Stromal cell of bone marrow (primary cell): ENCODE data around the gene ANKRD12.

Experiments used
- DNase-seq: peaks from one replicate; pipeline ENCODE4 v3.0.0-alpha.2; 2012; ENCODE audit warnings: low read depth

ANKRD12 gene

DNA sequence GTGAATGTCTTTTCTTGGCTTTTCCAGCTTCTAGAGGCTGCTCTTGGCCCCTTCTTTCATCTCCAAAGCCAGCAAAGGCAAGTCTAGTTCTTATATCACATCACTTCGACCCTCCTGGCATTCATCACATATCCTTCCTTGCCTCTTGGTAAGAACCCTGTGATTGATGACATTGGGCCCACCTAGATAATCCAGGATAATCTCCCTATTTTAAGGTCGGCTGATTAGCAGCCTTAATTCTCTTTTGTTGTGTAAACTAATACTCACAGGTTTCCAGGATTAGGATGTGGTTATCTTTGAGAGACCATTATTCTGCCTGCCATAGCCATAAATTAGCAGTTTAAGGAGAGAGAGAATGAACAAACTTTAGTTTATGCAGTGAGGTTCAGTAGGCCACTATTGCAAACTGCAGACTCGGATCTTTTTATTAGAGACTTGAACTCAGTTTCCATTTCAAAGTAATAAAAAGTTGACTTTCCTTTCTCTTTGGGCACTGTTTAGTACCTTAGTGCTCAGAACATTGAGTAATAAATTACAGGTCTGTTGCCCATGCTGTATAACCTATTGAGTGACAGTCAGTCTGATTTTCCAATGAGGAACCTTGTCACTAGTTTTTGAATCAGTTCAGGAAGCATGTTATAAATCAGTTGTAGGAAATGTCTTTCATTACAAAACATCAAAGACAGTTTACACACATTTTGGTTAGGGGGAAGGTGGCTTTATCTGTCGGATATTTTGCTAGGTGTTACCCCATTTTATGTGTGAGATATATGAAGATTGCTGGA, 29.6 kb upstream of the ANKRD12 start:
- no peak for DNase-seq

DNA sequence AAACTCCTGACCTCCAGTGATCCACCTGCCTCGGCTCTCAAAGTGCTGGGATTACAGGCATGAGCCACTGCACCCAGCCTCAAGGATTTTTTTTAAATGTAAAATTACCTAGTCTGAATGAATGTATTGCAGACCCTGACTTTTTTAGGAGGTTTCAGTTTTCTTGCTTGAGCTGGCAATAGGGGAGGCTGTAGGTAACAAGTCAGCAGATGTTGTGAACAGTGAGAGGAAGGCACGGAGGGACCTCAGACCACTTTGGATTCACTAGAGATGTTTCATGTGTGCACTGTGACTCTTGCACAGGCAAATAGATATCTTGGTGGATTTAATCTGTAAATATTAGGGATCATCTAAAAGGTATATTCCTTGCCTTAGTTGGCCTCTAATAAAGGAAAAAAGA, 27.7 kb upstream of the ANKRD12 start:
- no peak for DNase-seq

DNA sequence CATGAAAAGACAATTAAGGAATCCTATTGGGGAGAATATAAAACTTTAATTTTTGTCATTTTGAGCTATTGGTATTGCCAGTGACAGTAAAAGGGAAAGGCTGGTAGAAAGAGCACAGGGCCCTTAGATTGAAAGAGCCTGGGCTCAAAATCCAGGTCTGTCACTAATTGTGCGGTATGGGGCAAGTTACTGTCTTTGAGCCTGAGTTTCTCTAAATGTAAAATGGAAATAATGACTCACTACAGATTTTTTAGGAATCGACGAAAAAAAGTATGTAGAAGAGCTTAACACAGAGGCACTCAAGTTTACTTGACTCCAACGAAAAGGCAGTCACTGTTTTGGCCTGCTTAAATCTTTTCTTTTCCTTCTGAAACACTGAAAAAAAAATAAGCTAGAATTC, 27.1 kb upstream of the ANKRD12 start:
- peak; percentile 61 for DNase-seq

DNA sequence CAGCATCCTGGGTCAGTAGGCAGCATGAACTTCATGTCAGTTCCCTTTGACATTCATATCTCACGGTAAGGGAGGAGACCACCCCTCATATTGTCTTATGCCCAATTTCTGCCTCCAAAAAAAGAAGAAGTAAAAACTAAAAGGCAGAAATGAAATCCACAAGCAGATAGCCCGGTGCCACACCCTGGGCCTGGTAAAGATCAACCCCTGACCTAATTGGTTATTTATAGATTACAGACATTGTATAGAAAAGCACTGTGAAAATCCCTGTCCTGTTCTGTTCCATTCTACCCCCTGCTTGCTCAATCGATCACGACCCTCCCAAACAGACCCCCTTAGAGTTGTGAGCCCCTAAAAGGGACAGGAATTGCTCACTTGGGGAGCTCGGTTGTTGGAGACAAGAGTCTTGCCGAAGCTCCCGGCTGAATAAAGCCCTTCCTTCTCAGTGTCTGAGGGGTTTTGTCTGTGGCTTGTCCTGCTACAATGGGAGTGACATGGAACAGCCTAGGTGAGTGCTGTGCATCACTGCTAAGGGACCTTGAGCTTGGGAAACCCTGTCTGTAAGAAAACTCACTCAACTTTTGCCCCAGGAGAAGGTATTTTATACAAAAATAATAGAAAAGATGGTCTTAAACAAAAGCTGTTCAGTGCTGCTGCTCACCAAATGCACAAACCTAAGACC, 23.0 kb upstream of the ANKRD12 start:
- no peak for DNase-seq

DNA sequence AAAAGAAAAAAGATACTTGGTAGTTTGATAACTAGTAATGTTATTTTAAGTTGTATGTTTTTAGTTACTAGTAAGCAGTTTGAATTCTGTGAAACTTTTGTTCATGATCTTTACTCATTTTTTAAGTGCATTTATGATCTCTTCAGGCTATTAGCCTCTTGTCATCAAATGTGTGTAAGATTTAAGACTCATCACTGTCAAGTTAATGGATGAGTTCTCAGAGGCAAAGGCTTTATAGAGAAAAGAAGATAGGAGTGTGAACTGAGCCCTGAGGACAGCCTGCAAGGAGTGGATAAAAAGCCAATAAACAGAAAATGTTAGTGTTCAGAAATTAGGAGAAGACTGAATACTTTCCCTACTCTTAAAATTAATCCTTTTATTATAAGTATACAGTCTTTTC, 20.6 kb upstream of the ANKRD12 start:
- DNase-seq = no peak

DNA sequence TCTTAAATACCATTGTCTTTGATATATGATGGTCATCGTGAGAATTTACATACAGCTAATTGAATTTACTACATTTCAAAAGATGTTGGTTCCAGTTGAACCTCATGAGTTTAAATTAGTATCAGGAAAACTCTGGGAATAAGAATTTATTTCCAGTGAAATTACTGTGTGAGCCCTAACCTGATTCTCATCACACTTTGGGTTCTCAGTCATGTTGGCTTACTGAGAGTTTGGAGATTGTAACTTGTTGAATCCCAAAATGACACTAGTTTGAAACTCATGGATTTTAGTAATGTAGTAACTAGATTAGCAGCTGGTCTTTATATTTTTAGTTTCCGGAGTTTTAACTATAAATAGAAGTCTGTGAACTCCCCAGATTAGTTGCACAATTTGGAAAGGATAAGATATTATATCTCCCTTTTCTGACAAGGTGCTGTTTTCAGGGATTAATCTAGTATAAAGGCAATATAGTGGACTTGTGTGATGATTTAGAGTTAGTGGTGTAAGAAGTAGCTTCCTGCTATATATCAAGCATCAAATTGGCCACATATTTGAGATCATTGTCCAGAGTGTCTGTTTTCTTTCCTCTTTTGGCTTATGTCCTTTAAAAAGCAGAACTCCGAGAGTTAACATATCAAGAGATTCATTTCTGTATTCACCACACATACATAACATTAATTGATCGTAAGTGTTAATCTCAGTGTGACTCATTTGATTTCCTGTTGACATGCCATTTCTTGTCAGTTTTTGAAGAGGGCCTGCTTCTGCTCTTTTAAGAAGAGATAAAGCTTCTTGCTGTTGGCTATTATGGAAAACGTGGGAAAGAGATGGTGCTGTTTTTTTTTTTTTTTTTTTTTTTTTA, 18.4 kb upstream of the ANKRD12 start:
- DNase-seq = no peak

DNA sequence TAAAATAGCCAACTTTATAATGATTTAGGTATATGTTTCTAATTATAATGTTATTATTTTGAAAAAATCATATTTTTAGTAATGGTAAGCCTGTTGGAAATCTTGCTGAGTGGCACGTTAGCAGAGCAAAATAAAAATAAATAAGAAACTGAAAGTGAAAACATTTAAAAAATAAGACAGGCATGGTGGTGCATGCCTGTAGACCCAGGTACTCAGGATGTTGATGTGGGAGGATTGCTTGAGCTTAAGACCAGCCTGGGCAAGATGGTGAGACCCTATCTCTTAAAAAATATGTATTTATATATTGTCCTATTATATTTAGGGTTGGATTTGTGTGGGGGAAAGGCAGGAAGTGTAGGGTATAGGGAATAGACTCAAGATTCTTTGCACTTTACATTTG, 15.8 kb upstream of the ANKRD12 start:
- DNase-seq = no peak

DNA sequence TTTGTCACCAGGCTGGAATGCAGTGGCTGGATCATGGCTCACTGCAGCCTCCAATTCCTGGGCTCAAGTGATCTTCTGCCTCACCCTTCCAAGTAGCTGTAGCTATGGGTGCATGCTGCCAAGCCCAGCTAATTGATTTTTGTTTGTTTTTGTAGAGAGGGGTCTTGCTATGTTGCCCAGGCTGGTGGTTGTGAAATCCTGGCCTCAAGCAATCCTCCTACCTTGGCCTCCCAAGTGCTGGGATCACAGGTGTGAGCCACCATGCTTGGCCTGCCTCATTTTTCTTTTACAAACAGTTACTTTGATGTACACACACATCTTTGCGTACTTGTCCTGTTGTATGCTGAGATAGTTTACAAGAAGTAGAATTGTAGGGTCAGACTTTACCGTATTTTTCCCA, 13.1 kb upstream of the ANKRD12 start:
- no peak for DNase-seq

DNA sequence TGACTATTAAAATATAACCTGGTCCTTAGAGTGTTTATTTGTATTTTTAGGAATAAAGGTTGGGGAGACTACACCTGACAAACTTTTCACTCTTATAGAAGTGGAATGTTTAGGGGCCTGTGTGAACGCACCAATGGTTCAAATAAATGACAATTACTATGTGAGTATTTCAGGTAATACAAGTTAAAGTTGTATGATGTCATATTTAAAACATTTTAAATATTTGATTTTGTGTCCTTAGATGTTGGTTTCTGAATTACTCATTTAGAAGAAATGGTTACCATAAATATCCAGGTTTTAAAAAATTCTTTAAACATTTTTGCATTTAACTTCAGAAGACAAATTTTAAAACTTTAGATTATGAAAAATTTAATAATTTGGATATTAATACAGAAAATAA, 11.8 kb upstream of the ANKRD12 start:
- DNase-seq = no peak

DNA sequence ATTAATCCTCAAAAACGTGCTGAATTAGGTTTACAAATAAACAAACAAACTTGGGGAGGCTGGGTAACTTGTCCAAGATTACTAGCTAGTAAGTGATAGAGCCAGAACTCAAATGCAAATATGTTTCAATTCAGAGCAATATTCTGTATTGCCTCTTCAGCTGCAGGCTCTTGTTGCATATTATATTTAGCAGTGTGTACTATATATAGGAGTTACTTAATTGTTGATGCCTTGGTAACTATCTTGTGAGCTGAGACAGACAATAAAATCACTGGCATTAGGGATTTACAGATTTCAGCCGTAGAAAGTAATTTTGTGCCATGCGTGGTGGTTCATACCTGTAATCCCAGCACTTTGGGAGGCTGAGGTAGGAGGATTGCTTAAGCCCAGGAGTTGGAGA, 10.2 kb upstream of the ANKRD12 start:
- no peak for DNase-seq

DNA sequence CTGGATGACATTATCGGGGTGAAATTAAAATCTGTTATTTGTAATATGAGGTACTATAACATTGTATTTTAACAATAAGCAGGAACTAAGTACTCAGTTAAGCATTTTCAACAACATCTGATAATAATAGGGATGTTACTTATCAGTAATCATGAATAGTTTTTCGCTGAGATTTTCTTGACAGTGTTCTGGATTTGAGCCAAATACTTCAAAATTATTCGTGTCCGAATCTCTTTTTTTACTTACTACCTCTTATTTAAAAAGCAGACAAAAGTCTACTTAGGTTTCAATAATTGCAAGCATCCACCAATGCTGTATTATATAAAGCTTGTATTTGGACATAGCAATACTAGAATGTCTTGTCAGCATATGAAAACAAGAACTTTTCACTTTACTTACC, 6.4 kb upstream of the ANKRD12 start:
- DNase-seq = no peak

DNA sequence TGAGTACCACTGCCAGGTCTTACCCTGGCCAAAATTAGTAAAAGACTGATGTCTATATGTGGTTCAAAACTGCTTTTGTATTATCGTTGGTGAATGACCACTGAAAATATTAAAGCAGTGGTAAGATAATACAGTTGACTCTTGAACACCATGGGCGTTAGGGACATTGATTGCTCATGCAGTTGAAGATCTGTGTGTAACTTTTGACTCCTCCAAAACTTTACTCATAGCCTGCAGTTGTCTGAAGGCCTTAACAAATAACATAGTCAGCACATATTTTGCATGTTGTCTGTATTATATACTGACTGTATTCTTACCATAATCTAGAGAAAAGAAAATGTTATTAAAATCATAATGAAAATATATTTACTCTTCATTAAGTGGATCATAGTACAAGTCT, 5.8 kb upstream of the ANKRD12 start:
- DNase-seq = peak; percentile 28

DNA sequence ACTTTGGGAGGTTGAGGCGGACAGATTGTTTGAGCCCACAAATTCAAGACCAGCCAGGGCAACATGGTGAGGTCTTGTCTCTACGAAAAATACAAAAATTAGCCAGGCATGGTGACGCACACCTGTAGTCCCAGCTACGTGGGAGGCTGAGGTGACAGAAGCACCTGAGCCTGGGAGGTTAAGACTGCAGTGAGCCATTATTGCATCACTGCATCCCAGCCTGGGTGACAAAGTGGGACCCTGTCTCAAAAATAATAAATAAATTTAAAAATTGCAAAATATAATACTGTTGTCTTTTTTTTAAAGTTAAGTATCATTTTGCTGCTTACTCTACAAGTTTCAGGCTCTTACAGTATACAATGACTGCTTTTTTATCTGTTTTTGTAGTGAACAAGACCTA, 4.0 kb upstream of the ANKRD12 start:
- no peak for DNase-seq

DNA sequence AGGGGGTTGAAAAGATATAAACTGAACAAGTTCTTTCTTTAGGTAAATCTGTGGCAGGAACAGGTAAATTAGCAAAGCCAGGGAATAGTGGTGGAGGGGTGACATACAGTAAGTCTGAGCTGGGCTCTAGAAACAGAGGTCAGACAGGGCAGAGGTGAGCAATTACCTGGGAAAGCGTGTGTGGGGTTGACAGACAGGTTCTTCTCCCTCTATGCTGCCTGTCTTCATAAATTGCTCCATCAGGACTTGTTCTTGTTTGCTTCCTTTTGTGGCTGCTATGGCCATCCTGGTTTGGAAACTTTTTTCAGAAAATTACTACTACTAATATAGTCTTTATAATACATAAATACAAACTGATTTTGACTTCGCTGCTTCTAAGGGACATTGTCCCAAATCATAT, 3.4 kb upstream of the ANKRD12 start:
- DNase-seq = no peak

DNA sequence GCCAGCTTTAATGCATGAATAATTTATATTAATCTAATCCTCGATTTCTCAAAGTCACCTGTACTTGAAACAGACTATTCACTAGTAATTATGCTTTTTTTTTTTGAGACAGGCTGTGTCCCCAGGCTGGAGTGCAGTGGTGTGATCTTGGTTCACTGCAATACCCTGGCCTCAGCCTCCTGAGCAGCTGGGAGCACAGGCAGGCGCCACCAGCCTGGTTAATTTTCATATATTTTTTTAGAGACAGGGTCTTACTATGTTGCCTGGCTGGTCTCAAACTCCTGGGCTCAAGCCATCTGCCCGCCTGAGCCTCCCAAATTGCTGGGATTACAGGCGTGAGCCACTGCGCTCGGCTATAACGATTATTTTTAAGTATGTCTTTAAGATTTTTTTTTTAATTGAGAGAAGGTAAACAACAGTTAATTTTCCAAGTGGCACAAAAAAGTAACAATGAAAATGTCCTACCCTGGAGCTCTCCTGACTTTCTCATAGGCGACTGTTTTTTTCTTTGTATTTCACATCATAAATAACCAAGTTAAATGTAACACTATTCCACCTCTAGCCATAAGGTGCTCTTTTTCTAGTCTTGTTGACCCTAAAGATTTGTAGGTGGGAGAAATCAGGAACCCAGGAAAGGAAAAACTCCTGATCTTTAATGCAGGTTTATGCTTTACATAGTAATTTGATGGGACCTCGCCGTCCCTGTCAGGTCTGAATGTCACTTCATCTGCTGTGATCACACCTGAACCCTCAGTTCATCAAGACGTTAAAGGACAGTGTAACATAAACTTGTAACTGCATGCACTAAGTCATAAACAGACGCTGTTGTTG, 1.3 kb upstream of the ANKRD12 start:
- no peak for DNase-seq

DNA sequence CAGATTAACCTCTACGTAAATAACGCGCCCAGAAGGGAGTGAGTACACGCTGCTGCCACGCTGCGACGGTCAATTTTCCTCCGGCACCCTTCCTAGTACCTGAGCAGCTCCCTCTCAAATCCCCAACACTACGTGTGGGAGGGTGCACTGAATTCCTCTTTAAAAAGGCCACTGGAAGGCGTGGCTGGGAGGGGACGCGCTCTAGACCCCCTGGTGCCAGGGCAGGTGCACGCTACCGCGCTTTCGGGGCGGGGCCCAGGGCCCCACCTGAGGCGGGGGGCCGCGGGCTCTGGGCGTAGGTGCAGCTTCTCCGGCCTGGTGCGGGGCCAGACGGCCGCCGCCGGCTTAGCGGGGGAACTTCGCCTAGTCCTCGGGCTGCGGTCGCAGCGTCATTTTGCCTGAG, 668 bp upstream of the ANKRD12 start:
- DNase-seq = no peak

DNA sequence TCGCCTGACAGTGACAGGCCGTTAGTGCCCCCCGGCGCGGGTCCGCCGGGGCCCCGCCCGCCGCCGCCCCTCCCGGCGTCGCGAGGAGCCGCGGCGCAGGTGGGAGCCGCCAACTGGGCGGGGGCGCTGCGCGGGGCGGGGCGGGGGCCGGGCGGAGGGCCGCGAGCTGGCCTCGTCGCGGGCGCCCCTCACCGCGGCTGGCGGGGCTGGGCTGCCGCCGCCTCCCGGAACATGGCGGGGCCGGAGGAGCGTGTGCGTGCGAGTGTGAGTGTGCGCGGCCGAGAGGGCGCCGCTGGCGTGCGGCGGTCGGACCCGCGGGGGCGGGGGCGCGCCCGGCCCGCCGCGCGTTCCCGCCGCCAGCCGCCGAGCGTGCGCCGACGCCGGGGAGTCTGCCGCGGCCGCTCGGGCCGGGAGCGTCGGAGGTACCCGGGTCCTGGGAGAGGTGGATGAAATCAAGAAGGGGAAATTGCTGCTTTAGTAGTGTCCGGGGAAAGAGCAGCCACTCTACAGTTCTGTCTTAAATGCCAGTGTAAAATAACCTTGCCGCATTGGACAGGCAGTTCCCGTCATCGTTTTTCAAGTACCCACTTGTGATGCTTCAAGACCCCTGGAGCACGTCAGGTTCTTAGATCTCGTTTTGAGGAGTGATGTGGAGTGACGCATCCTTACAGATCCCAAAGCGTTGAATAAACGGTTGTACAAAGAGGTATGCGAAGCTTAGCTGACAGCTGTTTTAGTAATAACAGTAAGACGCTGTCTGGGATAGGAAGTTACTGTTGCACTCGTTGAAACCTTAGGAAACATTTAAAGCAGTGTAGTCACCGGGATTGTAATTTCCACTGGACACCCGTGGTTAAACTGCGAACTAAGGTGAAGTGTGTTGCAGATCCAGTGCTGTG, 836 bp downstream of the ANKRD12 start:
- peak; percentile 46 for DNase-seq

DNA sequence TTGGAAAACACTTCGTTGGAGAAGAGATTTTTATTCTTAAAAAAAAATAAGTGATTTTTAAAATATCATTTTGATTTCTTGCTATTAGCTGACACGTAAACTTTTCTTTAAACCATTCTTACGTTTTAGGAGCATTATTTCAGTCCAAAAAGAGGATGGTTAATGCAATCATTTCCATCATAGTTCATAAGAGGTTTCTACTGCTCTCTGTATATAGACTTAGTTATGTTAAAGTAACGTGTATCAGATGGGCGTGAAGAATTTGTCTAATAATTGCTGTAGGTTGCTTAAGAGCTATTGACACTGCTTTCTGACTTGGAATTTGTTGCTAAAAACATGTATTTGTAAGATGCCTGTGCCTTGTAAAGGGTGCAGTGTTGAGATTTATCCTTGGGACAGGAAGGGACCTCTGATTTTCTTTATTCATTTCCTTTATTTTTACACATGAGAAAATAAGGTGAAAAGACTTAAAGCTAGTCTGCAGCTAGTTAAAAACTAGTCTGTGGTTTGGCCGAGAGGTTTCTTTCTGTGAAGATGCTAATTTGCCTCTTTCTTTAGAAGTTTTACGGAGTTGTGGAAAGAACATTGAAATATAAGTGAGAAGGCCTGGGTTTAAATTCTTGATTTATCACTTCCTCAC, 2.9 kb downstream of the ANKRD12 start:
- no peak for DNase-seq

DNA sequence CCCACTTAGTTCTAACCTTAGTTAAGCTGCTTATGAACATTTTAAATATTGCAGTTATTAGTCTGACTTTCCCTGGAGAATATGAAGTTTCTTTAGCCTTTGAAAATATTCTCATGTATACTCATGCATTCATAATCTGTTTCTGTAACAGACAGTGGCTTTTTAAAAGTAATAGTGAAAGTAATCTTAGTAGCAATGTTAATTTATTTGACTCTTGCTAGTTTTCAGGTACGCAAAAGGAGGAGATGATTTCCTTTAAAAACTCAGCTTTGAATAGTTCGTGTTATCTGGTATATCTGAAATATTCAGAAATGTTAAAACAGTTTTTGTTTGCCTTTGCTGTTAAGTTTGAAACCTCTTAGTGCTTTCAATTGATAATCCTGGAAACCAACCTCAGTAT, 3.8 kb downstream of the ANKRD12 start:
- no peak for DNase-seq

DNA sequence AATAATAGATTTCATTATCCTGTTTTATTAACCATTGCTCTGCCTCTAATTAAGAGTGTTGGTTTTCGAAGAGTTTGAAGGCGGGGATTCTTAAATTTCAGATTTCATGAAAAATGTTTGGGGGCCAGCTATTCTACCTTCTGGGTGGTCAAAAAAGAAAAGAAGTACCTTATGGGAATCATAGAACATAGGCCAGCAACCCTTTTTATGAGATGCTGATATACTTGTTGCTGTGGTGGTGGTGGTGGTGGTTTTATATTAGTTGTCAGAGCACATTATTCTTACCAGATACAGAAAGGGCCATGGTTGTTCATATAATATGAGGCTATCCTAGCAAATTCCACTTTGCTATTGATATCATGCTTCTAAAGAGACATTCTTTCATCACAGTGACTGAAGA, 4.4 kb downstream of the ANKRD12 start:
- no peak for DNase-seq

DNA sequence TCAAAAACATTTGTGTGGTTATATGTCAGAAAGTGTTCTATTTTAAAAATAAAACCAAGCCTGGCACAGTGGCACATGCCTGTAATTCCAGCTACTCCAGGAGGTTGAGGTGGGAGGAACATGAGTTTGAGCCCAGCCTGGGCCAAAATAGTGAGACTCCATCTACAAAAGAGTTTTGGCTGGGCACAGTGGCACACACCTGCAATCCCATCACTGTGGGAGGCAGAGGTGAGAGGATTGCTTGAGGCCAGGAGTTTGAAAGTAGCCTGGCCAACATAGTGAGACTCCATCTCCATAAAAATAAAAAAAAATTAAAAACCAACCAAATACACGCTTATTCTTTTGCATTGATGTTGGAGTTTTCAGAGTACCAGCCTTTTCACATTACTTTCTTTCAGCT, 9.6 kb downstream of the ANKRD12 start:
- DNase-seq = no peak
